ENCODE measurements around the gene TMEM132D.

TMEM132D gene

GRCh38 chr12:129446696-129447095 is 457.1 kb downstream of the TMEM132D start:
- H3K9me3 ChIP-seq (ENCODE audit: control insufficient read depth, insufficient read depth, low read length), result peaks cover 23% of the 10 kb centered on the region

GRCh38 chr12:129440278-129440677 is 463.5 kb downstream of the TMEM132D start:
- WGBS (ENCODE audit: insufficient coverage, insufficient read length), result no CpG with 5 or more reads among the region's 4 CpGs

More at GRCh38 chr12:129446696-129447095, 457.1 kb downstream of the TMEM132D start:
- H3K36me3 ChIP-seq (ENCODE audit: control insufficient read depth, insufficient read depth, low read length), result no peaks in the 10 kb centered on the region
- H3K4me1 ChIP-seq (ENCODE audit: control insufficient read depth, insufficient read depth, low read length), result no peaks in the 10 kb centered on the region
- H3K27ac ChIP-seq (ENCODE audit: low read length), result no peak overlapping the region
- DNase-seq (ENCODE audit: low read depth, low spot score), result no peak
- H3K27me3 ChIP-seq (ENCODE audit: control insufficient read depth, insufficient read depth, low read length), result no peaks in the 10 kb centered on the region
- WGBS (ENCODE audit: insufficient coverage, insufficient read length), result no CpG with 5 or more reads among the region's 6 CpGs
- H3K4me3 ChIP-seq (ENCODE audit: low read length), result no peak overlapping the region

DNA sequence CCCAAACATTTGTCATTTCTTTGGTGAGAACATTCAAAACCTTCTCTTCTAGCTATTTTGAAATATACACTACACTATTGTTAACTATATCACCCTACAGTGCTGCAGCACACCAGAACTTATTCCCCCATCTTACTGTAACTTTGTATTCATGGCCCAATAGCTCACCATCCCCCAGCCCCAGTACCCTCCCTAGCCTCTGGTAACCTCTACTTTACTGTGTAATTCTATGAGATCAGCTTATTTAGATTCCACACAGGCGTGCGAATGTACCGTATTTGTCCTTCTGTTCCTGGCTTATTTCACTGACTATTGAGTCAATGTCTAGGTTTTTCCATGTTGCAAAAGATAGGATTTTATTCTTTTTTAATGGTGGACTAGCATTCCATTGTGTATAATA is 469.0 kb downstream of the TMEM132D start:
- no peaks in the 10 kb centered on the region for H3K4me1 ChIP-seq (ENCODE audit: control insufficient read depth, insufficient read depth, low read length)
- H3K9me3 ChIP-seq (ENCODE audit: control insufficient read depth, insufficient read depth, low read length), result peaks cover 16% of the 10 kb centered on the region
- no peaks in the 10 kb centered on the region for H3K27me3 ChIP-seq (ENCODE audit: control insufficient read depth, insufficient read depth, low read length)
- no peaks in the 10 kb centered on the region for H3K36me3 ChIP-seq (ENCODE audit: control insufficient read depth, insufficient read depth, low read length)
- WGBS (ENCODE audit: insufficient coverage, insufficient read length), result no CpG with 5 or more reads among the region's 3 CpGs
- no peak overlapping the region for H3K4me3 ChIP-seq (ENCODE audit: low read length)
- DNase-seq (ENCODE audit: low read depth, low spot score), result no peak
- H3K27ac ChIP-seq (ENCODE audit: low read length), result no peak overlapping the region

More at GRCh38 chr12:129440278-129440677, 463.5 kb downstream of the TMEM132D start:
- H3K9me3 ChIP-seq (ENCODE audit: control insufficient read depth, insufficient read depth, low read length), result peaks cover 15% of the 10 kb centered on the region
- DNase-seq (ENCODE audit: low read depth, low spot score), result no peak
- no peaks in the 10 kb centered on the region for H3K36me3 ChIP-seq (ENCODE audit: control insufficient read depth, insufficient read depth, low read length)
- H3K4me1 ChIP-seq (ENCODE audit: control insufficient read depth, insufficient read depth, low read length), result no peaks in the 10 kb centered on the region
- no peak overlapping the region for H3K27ac ChIP-seq (ENCODE audit: low read length)
- no peak overlapping the region for H3K4me3 ChIP-seq (ENCODE audit: low read length)
- H3K27me3 ChIP-seq (ENCODE audit: control insufficient read depth, insufficient read depth, low read length), result no peaks in the 10 kb centered on the region

DNA sequence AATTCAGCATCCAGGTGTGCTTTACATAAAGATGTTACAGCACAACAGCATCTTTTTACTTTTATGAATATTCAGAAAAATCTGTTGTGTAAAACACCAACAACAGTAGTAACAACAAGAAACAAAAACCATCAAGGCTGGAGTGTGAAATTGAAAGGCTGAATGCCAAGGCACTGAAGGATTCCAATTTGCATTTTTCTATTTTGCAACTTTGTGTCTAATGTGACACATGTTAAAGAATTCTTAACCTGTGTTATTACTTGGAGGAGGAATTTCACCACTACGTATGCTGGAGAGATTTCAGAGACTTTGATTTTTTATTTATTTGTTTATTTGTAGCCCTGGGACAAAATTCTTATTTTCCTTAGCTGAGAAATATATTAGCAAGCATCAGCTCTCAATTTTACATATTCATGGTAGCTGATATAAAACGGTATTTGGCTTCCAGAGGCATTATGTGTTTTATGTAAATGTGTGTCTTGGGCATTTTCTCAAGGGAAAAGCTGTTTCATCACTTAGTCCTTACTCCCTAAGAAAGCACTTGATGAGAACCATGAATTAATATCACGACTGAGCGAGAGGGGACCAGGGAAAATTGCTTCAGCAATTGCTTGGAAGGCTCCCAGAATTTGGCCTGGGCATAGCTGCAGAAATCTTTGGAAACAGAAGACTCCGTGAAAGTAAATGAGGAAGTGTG is 475.4 kb downstream of the TMEM132D start:
- Histone ChIP-seq H3K36me3 (ENCODE audit: control insufficient read depth, insufficient read depth, low read length) (no peaks in the 10 kb centered on the region), H3K27me3 (ENCODE audit: control insufficient read depth, insufficient read depth, low read length) (no peaks in the 10 kb centered on the region), H3K27ac (ENCODE audit: low read length) (no peak overlapping the region), H3K9me3 (ENCODE audit: control insufficient read depth, insufficient read depth, low read length) (peaks cover 8% of the 10 kb centered on the region), H3K4me1 (ENCODE audit: control insufficient read depth, insufficient read depth, low read length) (no peaks in the 10 kb centered on the region), H3K4me3 (ENCODE audit: low read length) (no peak overlapping the region)
- no peak for DNase-seq (ENCODE audit: low read depth, low spot score)
- WGBS (ENCODE audit: insufficient coverage, insufficient read length), result no CpG with 5 or more reads among the region's 5 CpGs

- Histone ChIP-seq H3K9me3 (ENCODE audit: control insufficient read depth, insufficient read depth, low read length) (peaks cover 7% of the 10 kb centered on the region), H3K27ac (ENCODE audit: low read length) (no peak overlapping the region), H3K4me3 (ENCODE audit: low read length) (no peak overlapping the region), H3K36me3 (ENCODE audit: control insufficient read depth, insufficient read depth, low read length) (no peaks in the 10 kb centered on the region), H3K27me3 (ENCODE audit: control insufficient read depth, insufficient read depth, low read length) (no peaks in the 10 kb centered on the region), H3K4me1 (ENCODE audit: control insufficient read depth, insufficient read depth, low read length) (no peaks in the 10 kb centered on the region)
- WGBS (ENCODE audit: insufficient coverage, insufficient read length), result no CpG with 5 or more reads among the region's 4 CpGs
- DNase-seq (ENCODE audit: low read depth, low spot score), result no peak
Observed at GRCh38 chr12:129423041-129423580, 480.7 kb downstream of the TMEM132D start.

- no CpG with 5 or more reads among the region's 2 CpGs for WGBS (ENCODE audit: insufficient coverage, insufficient read length)
- no peak overlapping the region for H3K27ac ChIP-seq (ENCODE audit: low read length)
Observed at GRCh38 chr12:129413295-129413694, 490.5 kb downstream of the TMEM132D start.

GRCh38 chr12:129409281-129409680 is 494.5 kb downstream of the TMEM132D start:
- H3K27ac ChIP-seq (ENCODE audit: low read length), result no peak overlapping the region
- no peaks in the 10 kb centered on the region for H3K36me3 ChIP-seq (ENCODE audit: control insufficient read depth, insufficient read depth, low read length)
- DNase-seq (ENCODE audit: low read depth, low spot score), result no peak
- peaks cover 3% of the 10 kb centered on the region for H3K9me3 ChIP-seq (ENCODE audit: control insufficient read depth, insufficient read depth, low read length)
- no CpG with 5 or more reads among the region's 8 CpGs for WGBS (ENCODE audit: insufficient coverage, insufficient read length)
- H3K4me1 ChIP-seq (ENCODE audit: control insufficient read depth, insufficient read depth, low read length), result no peaks in the 10 kb centered on the region
- H3K4me3 ChIP-seq (ENCODE audit: low read length), result no peak overlapping the region
- H3K27me3 ChIP-seq (ENCODE audit: control insufficient read depth, insufficient read depth, low read length), result no peaks in the 10 kb centered on the region

More at GRCh38 chr12:129413295-129413694, 490.5 kb downstream of the TMEM132D start:
- Histone ChIP-seq H3K36me3 (ENCODE audit: control insufficient read depth, insufficient read depth, low read length) (no peaks in the 10 kb centered on the region), H3K27me3 (ENCODE audit: control insufficient read depth, insufficient read depth, low read length) (no peaks in the 10 kb centered on the region), H3K4me3 (ENCODE audit: low read length) (no peak overlapping the region), H3K9me3 (ENCODE audit: control insufficient read depth, insufficient read depth, low read length) (peaks cover 6% of the 10 kb centered on the region), H3K4me1 (ENCODE audit: control insufficient read depth, insufficient read depth, low read length) (no peaks in the 10 kb centered on the region)
- DNase-seq (ENCODE audit: low read depth, low spot score), result no peak

GRCh38 chr12:129404556-129404955 is 499.3 kb downstream of the TMEM132D start:
- no peak for DNase-seq (ENCODE audit: low read depth, low spot score)
- no peaks in the 10 kb centered on the region for H3K27me3 ChIP-seq (ENCODE audit: control insufficient read depth, insufficient read depth, low read length)
- H3K36me3 ChIP-seq (ENCODE audit: control insufficient read depth, insufficient read depth, low read length), result no peaks in the 10 kb centered on the region
- no peak overlapping the region for H3K4me3 ChIP-seq (ENCODE audit: low read length)
- no CpG with 5 or more reads among the region's 4 CpGs for WGBS (ENCODE audit: insufficient coverage, insufficient read length)
- H3K9me3 ChIP-seq (ENCODE audit: control insufficient read depth, insufficient read depth, low read length), result peaks cover 15% of the 10 kb centered on the region
- no peak overlapping the region for H3K27ac ChIP-seq (ENCODE audit: low read length)
- H3K4me1 ChIP-seq (ENCODE audit: control insufficient read depth, insufficient read depth, low read length), result no peaks in the 10 kb centered on the region

DNA sequence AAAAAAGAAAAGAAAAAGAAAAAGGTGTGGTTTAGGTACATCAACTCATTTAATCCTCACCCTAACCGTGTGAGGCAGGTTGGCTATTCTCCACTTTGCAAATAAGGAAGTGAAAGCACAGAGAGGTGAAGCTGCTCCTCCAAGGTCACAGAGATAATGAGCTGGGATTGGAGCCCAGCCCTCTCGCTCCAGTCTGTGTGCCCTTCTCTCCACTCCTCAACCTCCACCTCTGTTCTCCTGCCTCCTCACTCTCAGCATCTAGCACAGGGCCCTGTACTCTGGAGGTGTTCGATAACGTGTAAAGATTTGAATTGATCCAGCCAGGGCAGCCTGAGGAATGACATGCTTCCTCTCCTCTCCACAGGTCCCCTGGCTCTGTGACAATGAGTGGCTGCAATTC is 502.3 kb downstream of the TMEM132D start:
- no CpG with 5 or more reads among the region's 4 CpGs for WGBS (ENCODE audit: insufficient coverage, insufficient read length)
- peaks cover 17% of the 10 kb centered on the region for H3K9me3 ChIP-seq (ENCODE audit: control insufficient read depth, insufficient read depth, low read length)
- no peak overlapping the region for H3K27ac ChIP-seq (ENCODE audit: low read length)
- no peak overlapping the region for H3K4me3 ChIP-seq (ENCODE audit: low read length)
- no peaks in the 10 kb centered on the region for H3K27me3 ChIP-seq (ENCODE audit: control insufficient read depth, insufficient read depth, low read length)
- H3K36me3 ChIP-seq (ENCODE audit: control insufficient read depth, insufficient read depth, low read length), result no peaks in the 10 kb centered on the region
- no peak for DNase-seq (ENCODE audit: low read depth, low spot score)
- H3K4me1 ChIP-seq (ENCODE audit: control insufficient read depth, insufficient read depth, low read length), result no peaks in the 10 kb centered on the region

DNA sequence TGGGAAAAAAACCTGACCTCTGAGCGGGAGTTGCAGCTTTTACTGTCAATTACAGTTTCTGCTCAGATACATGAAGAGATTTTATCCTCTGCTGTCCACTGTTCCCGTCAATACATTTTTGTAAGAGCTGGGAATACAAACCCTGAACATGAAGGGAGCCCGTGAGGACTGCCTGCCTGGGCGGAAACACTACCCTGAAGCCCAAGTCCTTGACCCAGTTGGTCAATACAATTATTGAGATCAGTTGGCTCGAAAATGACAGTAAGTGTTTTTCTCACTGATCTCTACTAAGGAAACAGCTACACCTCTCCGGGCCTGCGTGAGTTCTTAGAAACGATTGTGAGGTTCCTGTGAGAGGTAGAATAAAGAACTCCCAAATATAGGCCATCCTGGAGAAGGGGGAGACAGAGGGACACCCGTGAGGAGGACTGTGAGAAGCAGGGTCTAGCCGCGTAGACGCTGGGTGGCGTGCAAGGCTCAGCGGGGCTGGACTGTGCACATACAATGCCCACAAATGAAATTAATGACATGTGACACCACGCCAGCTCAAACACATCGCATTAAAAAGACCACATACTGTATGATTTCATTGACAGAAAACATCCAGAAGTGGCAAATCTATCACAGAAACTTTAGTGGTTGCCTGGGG is 509.5 kb downstream of the TMEM132D start:
- Histone ChIP-seq H3K36me3 (ENCODE audit: control insufficient read depth, insufficient read depth, low read length) (no peaks in the 10 kb centered on the region), H3K27me3 (ENCODE audit: control insufficient read depth, insufficient read depth, low read length) (no peaks in the 10 kb centered on the region), H3K27ac (ENCODE audit: low read length) (no peak overlapping the region), H3K4me1 (ENCODE audit: control insufficient read depth, insufficient read depth, low read length) (no peaks in the 10 kb centered on the region), H3K9me3 (ENCODE audit: control insufficient read depth, insufficient read depth, low read length) (peaks cover 15% of the 10 kb centered on the region), H3K4me3 (ENCODE audit: low read length) (no peak overlapping the region)
- no peak for DNase-seq (ENCODE audit: low read depth, low spot score)
- no CpG with 5 or more reads among the region's 16 CpGs for WGBS (ENCODE audit: insufficient coverage, insufficient read length)

All from iPS DF 6.9 (cell line).